SK-N-DZ (cell line): ENCODE results near the gene SEC61G. TPM values are rescaled to one million over a fixed set of nuclear protein-coding genes. Genes with fewer than 3 reads are reported as not detected.

Experiments used
- DNase-seq: peaks from one replicate; pipeline ENCODE4 v3.0.0-alpha.2; 2015; ENCODE audit warnings: low spot score
- polyA plus RNA-seq, 2 experiments: library from polyadenylated mRNA; depleted of rRNA; stranded (reverse); fragments of >200 nt; gene quantifications; 2 replicates each; pipeline ENCODE4 v1.2.3, GENCODE V29; 2014

SEC61G gene
- polyA plus RNA-seq (2014; cell fraction: cytosol; rRNA removed): 1,861 and 2,150 TPM in 2 replicates
- 992 and 1,718 TPM in 2 replicates for polyA plus RNA-seq (2014; cell fraction: nucleus; rRNA removed)

DNA sequence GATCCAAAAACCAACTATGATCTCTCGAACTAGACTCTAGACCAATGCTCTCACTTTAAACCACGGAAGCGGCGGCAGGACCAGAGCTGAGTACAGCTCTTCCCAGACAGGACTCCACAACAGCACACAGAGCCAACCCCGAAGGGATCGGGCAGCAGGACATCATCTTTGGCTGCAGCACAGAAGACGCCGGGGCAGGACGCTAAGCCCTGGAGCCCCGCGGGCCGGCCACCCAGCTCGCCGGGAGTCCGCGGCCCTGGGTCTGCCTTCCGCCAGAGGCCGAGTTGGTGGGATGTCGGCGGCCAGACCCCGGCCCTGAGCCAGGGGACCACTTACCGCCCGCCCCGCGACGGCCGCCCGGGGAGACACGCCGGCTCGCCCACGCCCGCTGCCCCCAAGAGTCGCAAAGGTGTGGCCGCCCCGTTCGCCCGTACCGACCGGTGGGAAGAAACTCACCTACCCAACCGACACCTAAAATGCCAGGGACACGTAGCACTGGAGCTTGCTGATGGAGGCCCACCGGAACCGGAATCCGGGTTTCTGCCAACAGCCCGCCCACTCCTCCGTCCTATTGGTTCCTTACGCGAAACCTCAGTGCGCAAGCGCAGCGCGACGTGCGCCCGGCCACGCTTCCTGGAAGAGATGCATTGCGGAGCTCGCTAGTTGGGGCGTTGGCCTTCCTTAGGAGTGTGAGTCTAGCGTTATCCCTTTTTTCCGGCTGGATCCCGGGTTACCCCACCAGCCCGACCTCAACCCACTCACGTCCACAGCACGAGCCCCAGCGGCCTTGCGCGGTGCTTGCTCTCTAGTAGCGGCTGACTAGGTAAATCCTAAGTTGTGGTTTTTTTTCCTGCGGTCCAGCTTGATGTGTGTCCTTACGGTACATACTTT lies at the start of gene SEC61G:
TSS of gene SEC61G (minus strand) at position 510 of the 891 bp plus-strand sequence. CDS start 1,623 bp downstream, outside the sequence.
- DNase-seq: peak; percentile 95

DNA sequence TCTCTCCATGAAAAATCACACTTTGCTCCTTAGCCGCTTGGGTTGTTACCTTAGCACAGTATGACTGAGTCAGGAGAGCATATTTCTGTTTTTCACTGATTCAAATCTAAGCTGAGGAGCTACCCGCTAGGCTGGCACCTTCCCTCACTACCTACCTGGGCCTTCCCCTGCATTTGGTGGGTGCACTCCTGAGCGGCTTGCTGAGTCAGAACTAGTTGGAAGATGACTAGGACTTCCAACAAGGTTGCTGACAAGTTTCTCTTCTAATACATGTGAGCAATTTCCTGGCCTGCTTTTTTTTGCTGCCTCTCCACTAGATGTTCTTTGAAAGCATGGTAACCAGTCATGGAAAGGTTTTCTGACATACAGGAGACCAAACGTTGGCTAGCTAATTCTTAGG lies 43.8 kb upstream of the SEC61G start:
- DNase-seq: no peak

DNA sequence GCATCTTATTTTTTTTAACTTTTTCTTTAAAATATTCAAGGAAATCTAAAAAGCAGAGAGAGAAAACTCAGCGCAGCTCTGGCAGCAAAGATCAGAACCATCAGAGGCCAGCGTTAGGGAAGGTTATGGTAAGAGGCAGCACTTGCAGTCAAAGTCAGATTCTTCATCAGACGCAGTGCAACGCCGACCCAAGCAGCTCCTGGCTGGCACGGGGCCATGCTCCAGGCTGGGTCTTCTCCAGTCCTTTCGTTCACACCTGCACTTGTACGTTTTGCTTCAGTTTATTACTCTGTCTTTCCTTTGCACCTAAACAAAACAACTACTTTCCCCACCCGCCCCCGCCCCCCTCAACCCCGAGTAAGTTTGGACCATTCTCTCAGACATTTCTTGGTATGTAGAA lies 43.1 kb upstream of the SEC61G start:
- no peak for DNase-seq

DNA sequence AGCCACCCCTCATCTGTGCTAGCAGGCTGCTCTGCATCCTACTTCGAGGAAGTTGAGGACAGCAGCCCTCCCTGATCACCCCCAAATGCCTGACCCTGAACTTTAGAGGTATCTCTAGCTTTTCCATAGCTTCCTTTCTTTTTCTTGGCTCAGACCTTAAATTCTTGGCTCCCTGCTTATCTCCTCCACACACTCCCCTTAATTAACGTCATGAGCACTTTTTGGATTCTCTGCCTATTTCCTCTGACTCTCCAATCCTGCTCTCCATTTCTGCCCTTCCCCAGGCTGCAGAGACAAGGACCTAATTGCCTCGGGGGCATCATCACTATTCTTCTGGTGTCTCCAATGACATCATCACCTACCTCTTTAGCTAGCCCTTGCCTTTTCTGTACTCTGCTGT lies 40.8 kb upstream of the SEC61G start:
- DNase-seq: no peak

DNA sequence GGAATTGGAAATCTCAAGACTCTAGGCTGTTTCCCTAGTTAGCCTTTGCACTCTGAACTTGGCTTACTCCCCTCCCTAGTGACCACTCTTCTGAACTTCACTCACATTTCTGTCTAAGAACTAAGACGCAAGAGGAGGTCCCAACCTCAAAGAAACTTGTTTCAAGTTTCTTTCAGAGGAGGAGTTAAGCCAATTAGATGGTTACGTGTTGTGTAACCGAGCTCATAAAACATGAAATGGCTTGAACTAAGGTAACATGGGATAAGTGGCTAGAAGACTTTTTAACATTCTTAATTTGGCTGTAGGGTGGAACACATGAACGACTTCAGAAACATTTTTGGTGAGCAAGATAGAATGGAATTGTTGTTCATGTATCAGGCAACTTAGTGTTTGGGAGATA lies 39.5 kb upstream of the SEC61G start:
- no peak for DNase-seq

DNA sequence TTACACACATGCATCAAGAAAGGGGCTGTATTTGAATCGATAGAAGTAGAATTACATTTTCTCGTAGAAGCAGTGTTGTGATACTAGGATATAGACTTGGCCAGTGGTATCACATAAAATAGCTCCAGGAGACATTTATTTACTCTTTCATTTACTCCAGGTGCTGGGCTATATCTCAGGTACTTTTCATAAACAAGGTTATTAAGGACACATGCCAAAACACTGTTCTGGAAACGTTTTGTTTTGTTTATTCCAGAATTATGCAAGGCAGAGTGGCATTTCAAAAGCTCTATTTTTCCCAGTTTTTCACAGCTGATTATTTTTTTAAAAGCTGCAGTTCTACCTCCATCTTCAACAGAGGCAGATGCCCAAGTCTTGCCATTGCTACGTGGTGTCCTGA lies 37.8 kb upstream of the SEC61G start:
- DNase-seq: no peak

DNA sequence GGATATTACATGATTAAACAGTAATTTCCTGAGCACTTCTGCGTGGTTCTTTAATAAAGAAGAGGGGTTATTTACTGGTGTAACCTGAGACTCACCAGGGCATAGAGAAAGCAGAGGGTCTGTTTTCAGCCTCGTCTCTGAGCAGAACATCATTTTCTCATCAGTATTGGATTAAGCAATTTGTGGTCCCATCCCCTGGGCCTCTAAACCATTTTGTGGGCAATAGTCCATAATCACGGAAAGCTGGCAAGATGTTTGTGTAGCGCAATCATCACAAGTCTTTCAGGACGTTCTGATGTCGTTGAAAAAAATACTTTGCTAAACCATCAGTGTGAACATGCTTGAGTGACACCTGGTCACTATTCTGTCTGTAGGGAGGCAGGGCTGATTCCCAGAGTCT lies 37.1 kb upstream of the SEC61G start:
- DNase-seq: peak; percentile 77

DNA sequence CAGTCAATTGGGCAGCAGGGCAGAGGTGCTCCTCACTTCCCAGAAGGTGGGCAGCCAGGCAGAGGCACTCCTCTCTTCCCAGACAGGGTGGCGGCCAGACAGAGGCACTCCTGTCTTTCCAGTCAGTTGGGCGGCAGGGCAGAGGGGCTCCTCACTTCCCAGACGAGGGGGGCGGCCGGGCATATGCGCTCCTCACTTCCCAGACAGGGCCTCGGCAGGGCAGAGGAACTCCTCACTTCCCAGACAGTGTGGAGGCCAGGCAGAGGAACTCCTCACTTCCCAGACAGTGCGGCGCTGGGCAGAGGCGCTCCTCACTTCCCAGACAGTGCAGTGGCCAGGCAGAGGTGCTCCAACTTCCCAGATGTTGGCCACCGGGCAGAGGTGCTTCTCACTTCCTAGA lies 33.4 kb upstream of the SEC61G start:
- no peak for DNase-seq

DNA sequence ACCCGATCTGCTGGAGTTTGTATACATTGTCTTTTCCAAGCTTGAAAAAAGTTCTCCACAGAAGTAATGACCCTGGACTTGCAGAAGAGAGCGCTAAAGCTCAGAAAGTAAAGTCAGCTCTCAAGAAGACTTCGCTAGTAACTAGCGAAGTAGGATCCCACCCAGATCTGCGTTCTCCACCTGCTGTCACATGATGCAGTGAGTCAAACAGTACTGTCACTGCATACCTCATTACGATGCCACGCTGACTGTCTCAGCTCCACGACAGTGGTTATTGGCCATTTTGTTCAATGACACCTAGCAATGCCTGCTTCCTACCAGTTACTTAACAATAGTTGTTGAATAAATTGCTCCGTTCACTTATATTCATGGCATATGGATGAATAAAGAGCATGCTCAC lies 29.7 kb upstream of the SEC61G start:
- peak; percentile 81 for DNase-seq

DNA sequence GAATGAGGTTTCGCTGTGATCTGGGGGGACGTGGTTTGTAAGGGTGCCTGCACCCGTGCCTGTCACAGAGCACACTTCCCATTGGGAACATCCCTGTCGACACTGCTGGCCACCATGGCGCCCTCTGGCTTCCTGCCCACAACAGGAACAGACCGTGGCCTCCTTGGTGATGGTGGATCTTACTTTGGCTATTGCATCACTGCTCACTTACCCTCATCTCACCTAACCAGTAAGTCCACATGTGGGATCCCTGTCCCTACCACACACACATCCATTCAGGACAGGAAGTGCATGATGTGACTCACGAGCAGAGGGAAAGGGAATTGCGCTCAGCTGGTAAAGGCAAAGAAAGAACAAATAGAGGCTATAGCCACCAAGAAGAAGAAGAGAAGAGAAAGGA lies 26.2 kb upstream of the SEC61G start:
- no peak for DNase-seq

DNA sequence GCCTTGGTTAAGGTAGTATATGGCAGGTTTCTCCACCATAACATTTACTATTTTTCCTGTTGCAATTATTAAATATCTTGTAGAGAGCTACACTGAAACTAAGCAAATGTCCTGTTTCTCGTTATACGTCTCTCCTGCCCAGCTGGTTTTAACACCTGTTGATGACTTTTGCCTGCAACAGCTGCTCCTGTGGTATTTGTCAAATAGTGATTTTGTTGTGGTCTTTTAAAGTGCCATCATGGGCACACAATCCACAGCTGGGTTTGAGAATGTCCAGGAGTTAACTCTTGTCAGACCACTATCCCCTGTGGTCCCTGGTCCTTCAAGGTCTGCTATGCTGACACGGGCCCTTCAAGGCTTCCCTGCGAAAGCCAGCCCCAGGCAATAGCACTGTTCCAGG lies 24.9 kb upstream of the SEC61G start:
- DNase-seq: no peak

DNA sequence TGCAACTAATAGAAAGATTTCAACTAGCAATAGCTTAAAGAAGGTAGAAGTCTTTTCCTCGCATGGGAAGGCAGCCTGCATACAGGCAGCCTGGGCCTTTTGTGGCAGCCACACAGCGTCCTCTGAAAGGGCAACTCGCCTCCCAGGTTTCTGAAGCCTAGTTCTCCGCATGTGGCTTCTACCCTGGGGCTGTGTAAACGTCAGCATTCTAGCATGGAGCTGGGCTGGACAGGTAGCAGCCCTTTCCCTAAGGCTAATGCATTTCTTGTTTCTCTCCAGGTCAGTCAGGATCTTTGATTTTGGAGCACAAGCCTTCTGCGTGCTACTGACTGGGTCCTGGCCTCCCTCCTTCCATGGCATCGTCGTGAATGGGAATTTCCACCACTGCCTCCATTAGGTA lies 23.8 kb upstream of the SEC61G start:
- DNase-seq: no peak

DNA sequence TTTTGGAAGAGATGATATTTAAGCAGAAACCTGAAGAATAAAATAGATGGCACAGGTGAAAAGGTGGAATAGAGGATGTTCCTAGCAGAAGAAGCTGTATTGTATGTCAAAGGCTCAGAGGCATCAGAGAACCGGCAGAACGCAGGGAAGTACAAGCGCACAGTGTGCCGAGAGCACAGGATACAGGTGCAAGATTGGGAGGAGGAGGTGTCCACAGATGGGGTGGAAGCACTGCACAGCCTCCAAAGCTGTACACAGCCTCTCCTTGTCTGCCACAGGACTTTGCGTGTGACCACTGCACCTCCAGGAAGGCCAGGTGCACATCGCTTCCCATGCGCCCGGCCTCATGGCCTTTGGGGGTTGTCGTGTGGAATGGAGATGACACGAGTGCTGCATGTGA lies 23.3 kb upstream of the SEC61G start:
- no peak for DNase-seq

DNA sequence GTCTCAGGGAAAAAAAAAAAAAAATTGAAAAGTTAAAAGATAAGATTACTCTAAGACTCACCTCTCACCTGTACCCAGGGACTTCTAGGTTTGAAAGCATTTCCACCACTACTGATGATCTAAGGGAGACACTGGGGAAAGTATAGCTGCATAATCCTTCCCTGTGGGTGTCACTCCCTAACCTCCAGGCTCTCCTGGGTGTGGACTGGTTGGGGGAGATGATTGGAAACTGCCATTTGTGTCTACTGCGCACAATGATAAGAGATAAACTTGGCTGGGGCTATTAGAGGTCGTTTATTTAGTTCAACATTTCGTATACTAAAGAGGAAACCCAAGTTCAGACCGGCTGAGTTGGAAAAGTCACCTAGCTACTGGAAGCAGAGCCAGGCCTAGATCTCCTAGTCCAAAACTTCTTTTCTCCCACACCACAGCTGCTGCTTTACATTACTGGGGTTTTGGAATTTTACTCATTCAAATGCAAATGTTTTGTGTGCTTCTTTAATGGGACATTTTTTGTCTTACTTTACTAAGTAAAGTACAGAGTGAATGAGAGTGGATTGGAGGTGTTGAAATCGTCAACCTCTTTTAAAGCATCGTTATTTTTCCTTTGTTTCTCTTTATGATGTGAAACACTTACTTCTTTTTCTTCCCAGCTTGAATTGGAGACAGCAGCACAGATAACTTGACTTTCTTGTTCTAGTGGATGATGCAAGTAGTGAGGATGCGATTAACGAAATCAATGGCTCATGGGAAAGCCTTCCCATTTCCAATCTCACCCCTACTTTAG lies 22.3 kb upstream of the SEC61G start:
- DNase-seq: no peak

DNA sequence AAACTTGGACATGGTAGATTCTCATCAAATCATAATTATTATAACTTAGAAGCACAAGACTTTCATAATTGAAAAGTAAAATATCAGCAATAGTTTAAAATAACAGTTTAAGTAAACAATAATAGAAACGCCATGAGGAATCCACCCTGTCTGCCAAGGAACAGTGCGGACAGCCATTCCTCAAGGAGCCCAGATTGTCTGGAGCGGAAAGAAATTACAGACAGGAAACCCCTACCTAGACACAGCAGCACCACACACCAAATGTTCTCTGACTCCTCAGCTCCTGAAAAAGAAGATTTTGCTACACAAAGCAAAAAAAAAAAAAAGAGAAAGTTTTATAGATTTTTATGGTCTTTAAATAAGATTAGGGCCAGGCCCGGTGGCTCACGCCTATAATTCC lies 21.5 kb upstream of the SEC61G start:
- DNase-seq: no peak

DNA sequence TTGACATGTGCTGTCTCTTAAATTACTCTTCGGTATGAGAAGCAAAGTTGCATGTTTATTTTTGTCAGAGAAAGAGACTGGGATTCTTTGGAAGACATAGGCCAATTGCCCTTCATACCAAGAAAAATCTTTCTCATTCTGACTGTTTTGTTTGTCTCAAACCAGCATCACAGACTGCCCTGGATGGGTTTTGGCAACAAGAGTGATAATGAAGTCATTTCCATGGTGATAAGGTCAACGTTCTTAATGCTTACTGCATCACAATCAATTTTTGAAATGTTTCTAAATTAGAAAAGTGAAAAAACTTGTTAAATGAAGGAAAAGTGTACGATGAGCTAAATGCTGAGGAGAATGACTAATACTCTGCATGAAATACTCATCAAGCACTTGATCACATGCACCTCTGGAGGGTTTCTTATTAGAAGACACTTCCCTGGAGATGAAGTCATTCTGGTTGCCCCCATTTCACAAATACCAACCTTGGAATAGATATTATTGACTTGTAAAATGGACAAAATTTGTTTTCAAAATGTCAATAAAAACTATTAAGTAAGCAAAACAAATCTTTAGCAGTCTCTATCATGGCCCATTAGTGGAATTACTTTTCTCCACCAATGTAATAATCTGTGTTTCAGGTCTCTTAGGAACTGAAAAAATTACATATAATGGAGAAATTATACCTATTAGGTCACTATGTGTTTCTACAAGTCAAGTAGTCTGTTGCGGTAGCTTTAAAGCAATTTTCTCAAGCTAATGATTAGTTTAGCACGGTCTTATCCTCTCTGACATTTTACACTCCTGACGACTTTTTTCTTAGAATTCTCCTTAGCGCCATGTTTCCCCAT lies 19.9 kb upstream of the SEC61G start:
- no peak for DNase-seq

DNA sequence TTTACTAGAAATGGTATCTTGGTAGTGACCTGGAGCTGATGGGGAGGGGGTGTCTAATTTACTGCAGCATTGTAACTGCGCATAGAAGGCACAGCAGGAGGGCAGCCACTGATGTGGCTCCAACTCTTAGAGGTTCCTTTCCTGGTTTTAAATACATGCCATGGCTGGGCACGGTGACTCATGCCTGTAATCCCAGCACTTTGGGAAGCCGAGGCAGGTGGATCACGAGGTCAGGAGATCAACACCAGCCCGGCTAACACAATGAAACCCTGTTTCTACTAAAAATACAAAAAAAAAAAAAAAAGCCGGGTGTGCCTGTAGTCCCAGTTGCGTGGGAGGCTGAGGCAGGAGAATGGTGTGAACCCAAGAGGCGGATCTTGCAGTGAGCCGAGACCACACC lies 19.2 kb upstream of the SEC61G start:
- DNase-seq: no peak

DNA sequence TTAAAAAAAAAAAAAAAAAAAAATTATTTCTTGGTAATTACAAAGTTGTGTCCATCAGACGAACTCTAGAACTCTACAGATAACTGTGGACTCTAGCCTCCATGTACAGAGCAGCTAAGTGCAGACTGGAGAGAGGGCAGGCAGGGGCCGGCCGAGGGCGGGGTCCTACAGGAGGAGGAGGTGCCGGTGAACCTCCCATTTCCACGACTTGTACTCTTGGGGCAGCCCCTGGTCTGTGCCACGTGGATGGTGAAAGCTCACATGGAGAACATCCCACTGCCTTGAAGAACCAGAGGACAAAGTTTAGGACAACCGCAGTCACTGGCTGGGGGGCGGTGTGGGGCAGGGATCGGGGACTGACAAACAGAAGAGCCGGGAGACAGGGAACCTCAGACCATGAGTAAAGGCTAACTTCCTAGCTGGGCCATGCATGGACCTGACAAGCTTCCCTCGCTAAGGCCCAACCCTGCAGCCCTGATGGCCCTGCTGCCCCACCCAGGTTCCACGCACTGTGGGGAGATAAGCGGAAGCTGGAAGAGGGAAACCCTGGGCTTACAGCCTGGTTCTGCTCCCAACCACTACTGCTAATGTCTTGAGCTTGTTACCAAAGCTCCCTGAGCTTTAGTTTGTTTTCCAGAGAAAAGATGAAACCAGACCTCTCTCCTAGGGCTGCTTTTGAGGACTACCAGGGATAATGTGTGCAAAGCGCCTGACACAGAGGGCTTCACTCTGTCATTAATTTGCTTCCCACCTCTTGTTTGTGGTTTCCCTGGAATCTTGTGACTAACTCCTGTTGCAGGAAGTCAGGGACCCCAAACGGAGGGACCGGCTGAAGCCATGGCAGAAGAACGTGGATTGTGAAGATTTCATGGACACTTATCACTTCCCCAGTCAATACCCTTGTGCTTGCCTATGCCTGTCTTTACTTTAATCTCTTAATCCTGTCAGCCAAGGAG lies 16.1 kb upstream of the SEC61G start:
- no peak for DNase-seq

DNA sequence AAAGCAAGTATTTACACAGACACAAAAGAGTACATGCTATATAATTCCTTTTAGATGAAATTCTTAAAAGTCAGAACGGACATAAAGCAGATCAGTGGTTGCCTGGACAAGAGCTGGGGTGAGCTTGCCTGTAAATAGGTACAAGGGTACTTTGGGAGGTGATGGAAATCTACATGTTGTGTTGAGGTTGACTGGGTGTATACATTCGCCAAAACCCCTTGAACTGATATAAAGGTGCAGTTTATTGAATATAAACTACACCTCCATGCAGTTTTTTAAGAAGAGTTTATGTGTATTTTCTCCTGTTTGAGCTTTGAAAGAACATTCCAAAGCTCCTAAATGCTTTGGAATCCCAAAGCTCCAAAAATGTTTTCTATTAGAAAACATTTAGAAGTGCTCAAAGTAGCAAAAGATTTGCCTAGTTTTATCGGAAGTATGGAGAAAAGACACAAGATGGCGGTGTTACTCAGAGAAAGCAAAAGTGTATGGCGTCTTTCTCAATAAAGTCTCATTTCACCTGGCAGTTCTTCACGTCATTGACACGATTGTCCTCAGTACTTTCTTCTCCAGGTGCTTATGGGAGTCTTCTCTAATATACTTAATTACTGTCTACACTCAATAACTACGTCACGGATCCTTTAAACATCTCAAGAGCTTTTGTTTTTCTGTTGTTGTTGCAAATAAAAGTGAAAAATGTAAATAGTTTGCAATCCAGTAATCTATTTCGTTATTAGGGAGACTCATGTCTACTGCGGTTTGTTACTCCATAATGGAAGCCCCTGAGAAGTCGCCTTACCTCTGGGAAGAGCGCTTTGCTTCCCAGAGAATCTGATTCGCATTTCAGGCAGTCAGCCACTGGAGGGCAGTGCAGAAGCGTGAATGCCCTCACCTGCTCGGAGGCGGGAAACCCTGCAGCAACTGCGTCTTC lies 14.7 kb upstream of the SEC61G start:
- peak; percentile 92 for DNase-seq
